ENCODE results near the gene ANAPC5.
A peak's percentile ranks its signal among the peaks of the same experiment; 100 is the strongest.

The ANAPC5 gene

DNA sequence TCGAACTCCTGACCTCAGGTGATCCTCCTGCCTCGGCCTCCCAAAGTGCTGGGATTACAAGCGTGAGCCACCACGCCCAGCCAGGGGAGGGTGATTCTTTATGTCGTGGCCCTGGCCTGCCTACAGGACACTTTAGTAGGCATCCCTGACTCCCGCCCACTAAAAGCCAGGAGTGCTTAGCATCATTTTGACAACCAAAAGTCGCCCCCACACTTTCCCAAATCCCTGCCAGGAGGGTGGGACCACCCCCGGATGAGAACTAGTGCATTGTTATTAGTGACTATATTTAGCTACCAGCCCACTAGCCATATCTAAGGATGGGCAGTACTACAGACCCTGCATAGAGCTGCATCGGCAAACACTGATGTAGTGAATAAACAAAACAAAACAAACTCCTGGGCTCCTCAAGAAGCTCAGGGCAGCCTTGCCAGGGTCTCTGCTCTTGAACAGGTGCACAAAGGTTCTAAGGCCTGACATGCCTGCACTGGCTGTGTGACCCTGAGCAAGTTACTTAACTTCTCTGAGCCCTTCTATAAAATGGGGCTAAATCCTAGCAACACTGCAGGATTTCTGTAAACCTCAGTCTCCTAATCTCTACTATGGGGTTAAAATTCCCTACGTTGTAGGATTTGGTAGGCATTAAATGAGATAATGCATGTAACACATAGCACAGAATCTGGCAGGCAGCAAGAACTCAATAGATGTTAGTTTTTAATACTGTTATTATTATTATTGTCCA is 57.9 kb downstream of the ANAPC5 start:
- Histone ChIP-seq H3K27ac (ENCODE audit: low read depth, low read length) (no peak overlapping the region), H2AFZ (ENCODE audit: low read depth, low read length, severe bottlenecking) (no peak overlapping the region), H3K9me2 (replicated peaks; ENCODE audit: insufficient read depth, low read length) (no peaks in the 10 kb centered on the region), H3K27me3 (ENCODE audit: low read length) (no peaks in the 10 kb centered on the region), H3K4me3 (ENCODE audit: insufficient read depth, low read length, poor library complexity, severe bottlenecking) (no peak overlapping the region), H4K20me1 (ENCODE audit: low read depth, low read length) (no peaks in the 10 kb centered on the region), H3K36me3 (ENCODE audit: low read length) (no peaks in the 10 kb centered on the region), H3K4me2 (ENCODE audit: low read depth, low read length, poor library complexity, severe bottlenecking) (peak overlapping the region; percentile 69), H3K9ac (ENCODE audit: low read length) (no peak overlapping the region), H3K79me2 (ENCODE audit: insufficient read depth, low read length) (peaks cover 40% of the 10 kb centered on the region), H3F3A (ENCODE audit: insufficient read depth) (no peaks in the 10 kb centered on the region), H3K9me3 (ENCODE audit: insufficient read depth, low read length) (no peaks in the 10 kb centered on the region)
- TF ChIP-seq, protein P1, sequence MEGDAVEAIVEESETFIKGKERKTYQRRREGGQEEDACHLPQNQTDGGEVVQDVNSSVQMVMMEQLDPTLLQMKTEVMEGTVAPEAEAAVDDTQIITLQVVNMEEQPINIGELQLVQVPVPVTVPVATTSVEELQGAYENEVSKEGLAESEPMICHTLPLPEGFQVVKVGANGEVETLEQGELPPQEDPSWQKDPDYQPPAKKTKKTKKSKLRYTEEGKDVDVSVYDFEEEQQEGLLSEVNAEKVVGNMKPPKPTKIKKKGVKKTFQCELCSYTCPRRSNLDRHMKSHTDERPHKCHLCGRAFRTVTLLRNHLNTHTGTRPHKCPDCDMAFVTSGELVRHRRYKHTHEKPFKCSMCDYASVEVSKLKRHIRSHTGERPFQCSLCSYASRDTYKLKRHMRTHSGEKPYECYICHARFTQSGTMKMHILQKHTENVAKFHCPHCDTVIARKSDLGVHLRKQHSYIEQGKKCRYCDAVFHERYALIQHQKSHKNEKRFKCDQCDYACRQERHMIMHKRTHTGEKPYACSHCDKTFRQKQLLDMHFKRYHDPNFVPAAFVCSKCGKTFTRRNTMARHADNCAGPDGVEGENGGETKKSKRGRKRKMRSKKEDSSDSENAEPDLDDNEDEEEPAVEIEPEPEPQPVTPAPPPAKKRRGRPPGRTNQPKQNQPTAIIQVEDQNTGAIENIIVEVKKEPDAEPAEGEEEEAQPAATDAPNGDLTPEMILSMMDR (IDR thresholded peaks at IDR 0.05; ENCODE audit: insufficient read depth, low read length, poor library complexity, severe bottlenecking) = no peak
- no peak for TF ChIP-seq EZH2phosphoT487 (conservative IDR thresholded peaks at IDR 0.05; ENCODE audit: low read length)

DNA sequence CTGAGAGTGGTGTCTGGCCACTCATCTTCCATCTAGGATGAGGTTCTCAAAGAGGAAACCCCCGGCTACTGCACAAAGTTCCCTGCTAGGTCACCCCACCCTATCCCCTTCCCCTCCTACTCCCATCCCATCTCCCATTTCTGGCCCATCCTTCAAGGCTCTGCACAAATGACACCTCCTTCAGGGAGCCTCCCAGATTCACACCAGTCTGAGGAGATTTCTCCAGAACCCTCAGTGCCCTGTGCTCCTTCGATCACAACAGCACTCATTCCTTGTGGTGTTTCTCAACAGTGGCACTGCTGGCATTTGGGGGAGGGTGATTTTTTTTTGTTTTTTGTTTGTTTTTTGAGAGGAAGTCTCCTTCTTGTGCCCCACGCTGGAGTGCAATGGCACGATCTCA is 58.6 kb downstream of the ANAPC5 start:
- H3K9me2 ChIP-seq (replicated peaks; ENCODE audit: insufficient read depth, low read length) = no peaks in the 10 kb centered on the region
- no peak overlapping the region for H3K27ac ChIP-seq (ENCODE audit: low read depth, low read length)
- no peaks in the 10 kb centered on the region for H3F3A ChIP-seq (ENCODE audit: insufficient read depth)
- H3K9ac ChIP-seq (ENCODE audit: low read length) = no peak overlapping the region
- peaks cover 40% of the 10 kb centered on the region for H3K79me2 ChIP-seq (ENCODE audit: insufficient read depth, low read length)
- TF ChIP-seq EZH2phosphoT487 (conservative IDR thresholded peaks at IDR 0.05; ENCODE audit: low read length) = no peak
- TF ChIP-seq, protein P1 (IDR thresholded peaks at IDR 0.05; ENCODE audit: insufficient read depth, low read length, poor library complexity, severe bottlenecking) = no peak
- no peaks in the 10 kb centered on the region for H3K27me3 ChIP-seq (ENCODE audit: low read length)
- H2AFZ ChIP-seq (ENCODE audit: low read depth, low read length, severe bottlenecking) = no peak overlapping the region
- H3K36me3 ChIP-seq (ENCODE audit: low read length) = no peaks in the 10 kb centered on the region
- H3K9me3 ChIP-seq (ENCODE audit: insufficient read depth, low read length) = no peaks in the 10 kb centered on the region
- H4K20me1 ChIP-seq (ENCODE audit: low read depth, low read length) = no peaks in the 10 kb centered on the region
- H3K4me2 ChIP-seq (ENCODE audit: low read depth, low read length, poor library complexity, severe bottlenecking) = no peak overlapping the region
- no peak overlapping the region for H3K4me3 ChIP-seq (ENCODE audit: insufficient read depth, low read length, poor library complexity, severe bottlenecking)

DNA sequence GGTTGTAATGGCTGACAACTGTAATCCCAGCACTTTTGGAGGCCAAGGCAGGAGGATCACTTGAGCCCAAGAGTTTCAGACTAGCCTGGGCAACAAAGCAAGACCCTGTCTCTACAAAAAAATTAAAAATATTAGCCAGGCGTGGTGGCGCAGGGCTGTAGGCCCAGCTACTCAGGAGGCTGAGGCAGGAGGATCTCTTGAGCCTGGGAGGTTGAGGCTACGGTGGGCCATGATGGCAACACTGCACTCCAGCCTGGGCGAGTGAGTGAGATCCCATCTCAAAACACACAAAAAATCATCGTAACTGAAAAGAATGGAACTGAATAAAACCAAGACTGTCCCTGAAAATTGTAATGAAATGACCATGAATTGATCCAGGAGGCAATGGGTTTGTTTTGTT is 61.8 kb downstream of the ANAPC5 start:
- Histone ChIP-seq H4K20me1 (ENCODE audit: low read depth, low read length) (no peaks in the 10 kb centered on the region), H3K27me3 (ENCODE audit: low read length) (no peaks in the 10 kb centered on the region), H3K4me3 (ENCODE audit: insufficient read depth, low read length, poor library complexity, severe bottlenecking) (no peak overlapping the region), H3K9ac (ENCODE audit: low read length) (no peak overlapping the region), H3K79me2 (ENCODE audit: insufficient read depth, low read length) (peaks cover 36% of the 10 kb centered on the region), H3K9me3 (ENCODE audit: insufficient read depth, low read length) (no peaks in the 10 kb centered on the region), H3F3A (ENCODE audit: insufficient read depth) (no peaks in the 10 kb centered on the region), H3K36me3 (ENCODE audit: low read length) (no peaks in the 10 kb centered on the region), H3K4me2 (ENCODE audit: low read depth, low read length, poor library complexity, severe bottlenecking) (no peak overlapping the region), H3K27ac (ENCODE audit: low read depth, low read length) (no peak overlapping the region), H3K9me2 (replicated peaks; ENCODE audit: insufficient read depth, low read length) (no peaks in the 10 kb centered on the region), H2AFZ (ENCODE audit: low read depth, low read length, severe bottlenecking) (no peak overlapping the region)
- TF ChIP-seq, protein P1 (IDR thresholded peaks at IDR 0.05; ENCODE audit: insufficient read depth, low read length, poor library complexity, severe bottlenecking) = no peak
- no peak for TF ChIP-seq EZH2phosphoT487 (conservative IDR thresholded peaks at IDR 0.05; ENCODE audit: low read length)

Data from SU-DHL-6 (cell line).